Stimulated activated memory B cell treated with anti-CD40 and anti-IgM and Interleukin-4, amounts not matched to agents 10 μg/mL and 1 μg/mL and 100 μg/mL, for 72 hours (primary cell): ENCODE results near the gene PAX7.

Experiments used
- ATAC-seq: fragments of 150-1000 bp; cut with Tn5 transposase; 2 replicates; pipeline ENCODE4 v1.10.0; 2021
- H3K27ac Mint-ChIP-seq: one replicate; pipeline ENCODE4 v1.8.0; 2022; ENCODE audit warnings: mild to moderate bottlenecking, mixed read lengths
- H3K27me3 Mint-ChIP-seq: one replicate; pipeline ENCODE4 v1.8.0; 2022; ENCODE audit warnings: mixed read lengths
- H3K36me3 Mint-ChIP-seq: one replicate; pipeline ENCODE4 v1.8.0; 2022; ENCODE audit warnings: mixed read lengths
- H3K4me1 Mint-ChIP-seq: one replicate; pipeline ENCODE4 v1.8.0; 2022; ENCODE audit warnings: mixed read lengths
- H3K4me3 Mint-ChIP-seq: one replicate; pipeline ENCODE4 v1.8.0; 2022; ENCODE audit warnings: mild to moderate bottlenecking, moderate library complexity, mixed read lengths
- H3K9me3 Mint-ChIP-seq: one replicate; pipeline ENCODE4 v1.8.0; 2022; ENCODE audit warnings: mixed read lengths

The PAX7 gene

GRCh38 chr1:18607289-18607760 is 23.3 kb upstream of the PAX7 start:
- H3K27ac Mint-ChIP-seq: no peak overlapping the region
- no peak overlapping the region for H3K4me3 Mint-ChIP-seq
- H3K36me3 Mint-ChIP-seq: no peaks in the 10 kb centered on the region
- H3K4me1 Mint-ChIP-seq: no peaks in the 10 kb centered on the region
- peaks cover 61% of the 10 kb centered on the region for H3K27me3 Mint-ChIP-seq
- peaks cover 4% of the 10 kb centered on the region for H3K9me3 Mint-ChIP-seq
- no peak for ATAC-seq

GRCh38 chr1:18608534-18608933 is 22.1 kb upstream of the PAX7 start:
- Mint-ChIP-seq H3K9me3 (peaks cover 4% of the 10 kb centered on the region), H3K36me3 (no peaks in the 10 kb centered on the region), H3K27me3 (peaks cover 61% of the 10 kb centered on the region), H3K4me1 (no peaks in the 10 kb centered on the region), H3K4me3 (no peak overlapping the region), H3K27ac (no peak overlapping the region)
- ATAC-seq: no peak

GRCh38 chr1:18611311-18611710 is 19.3 kb upstream of the PAX7 start:
- Mint-ChIP-seq H3K4me3 (no peak overlapping the region), H3K27me3 (peaks cover 37% of the 10 kb centered on the region), H3K4me1 (no peaks in the 10 kb centered on the region), H3K36me3 (no peaks in the 10 kb centered on the region), H3K27ac (no peak overlapping the region), H3K9me3 (peaks cover 4% of the 10 kb centered on the region)
- no peak for ATAC-seq

- Mint-ChIP-seq H3K9me3 (peaks cover 4% of the 10 kb centered on the region), H3K4me3 (no peak overlapping the region), H3K4me1 (no peaks in the 10 kb centered on the region), H3K36me3 (no peaks in the 10 kb centered on the region), H3K27ac (no peak overlapping the region), H3K27me3 (peaks cover 37% of the 10 kb centered on the region)
- ATAC-seq: no peak
Observed at GRCh38 chr1:18612073-18612472, 18.6 kb upstream of the PAX7 start.

GRCh38 chr1:18614069-18614735 is 16.4 kb upstream of the PAX7 start:
- peak; percentile 16 for ATAC-seq
- H3K27me3 Mint-ChIP-seq: peaks cover 30% of the 10 kb centered on the region
- peaks cover 6% of the 10 kb centered on the region for H3K9me3 Mint-ChIP-seq
- no peak overlapping the region for H3K4me3 Mint-ChIP-seq
- H3K4me1 Mint-ChIP-seq: no peaks in the 10 kb centered on the region
- no peak overlapping the region for H3K27ac Mint-ChIP-seq
- H3K36me3 Mint-ChIP-seq: no peaks in the 10 kb centered on the region

GRCh38 chr1:18618546-18619466 is 11.8 kb upstream of the PAX7 start:
- Mint-ChIP-seq H3K36me3 (no peaks in the 10 kb centered on the region), H3K27ac (no peak overlapping the region)

GRCh38 chr1:18619467-18619835 is 11.2 kb upstream of the PAX7 start:
- Mint-ChIP-seq H3K4me3 (no peak overlapping the region), H3K27ac (no peak overlapping the region), H3K36me3 (no peaks in the 10 kb centered on the region), H3K9me3 (peaks cover 6% of the 10 kb centered on the region), H3K27me3 (peaks cover 37% of the 10 kb centered on the region), H3K4me1 (no peaks in the 10 kb centered on the region)
- ATAC-seq: no peak

More at GRCh38 chr1:18618546-18619466, 11.8 kb upstream of the PAX7 start:
- peaks cover 31% of the 10 kb centered on the region for H3K27me3 Mint-ChIP-seq
- ATAC-seq: no peak
- H3K4me3 Mint-ChIP-seq: no peak overlapping the region
- H3K4me1 Mint-ChIP-seq: no peaks in the 10 kb centered on the region
- H3K9me3 Mint-ChIP-seq: peaks cover 6% of the 10 kb centered on the region

- Mint-ChIP-seq H3K36me3 (no peaks in the 10 kb centered on the region), H3K27ac (no peak overlapping the region), H3K9me3 (no peaks in the 10 kb centered on the region), H3K27me3 (peaks cover 99% of the 10 kb centered on the region), H3K4me3 (no peak overlapping the region), H3K4me1 (no peaks in the 10 kb centered on the region)
- ATAC-seq: peak; percentile 15
Observed at GRCh38 chr1:18628511-18628910, 2.1 kb upstream of the PAX7 start.

- Mint-ChIP-seq H3K27me3 (peaks cover 99% of the 10 kb centered on the region), H3K4me1 (no peaks in the 10 kb centered on the region), H3K36me3 (no peaks in the 10 kb centered on the region), H3K27ac (no peak overlapping the region), H3K4me3 (no peak overlapping the region), H3K9me3 (no peaks in the 10 kb centered on the region)
- ATAC-seq: no peak
Observed at GRCh38 chr1:18629659-18630510, 761 bp upstream of the PAX7 start.

GRCh38 chr1:18631496-18632217 is 1.0 kb downstream of the PAX7 start:
- Mint-ChIP-seq H3K4me1 (no peaks in the 10 kb centered on the region), H3K4me3 (no peak overlapping the region), H3K9me3 (peaks cover 3% of the 10 kb centered on the region), H3K36me3 (no peaks in the 10 kb centered on the region), H3K27ac (no peak overlapping the region), H3K27me3 (peaks cover 99% of the 10 kb centered on the region)
- ATAC-seq: no peak

- Mint-ChIP-seq H3K27me3 (peaks cover 99% of the 10 kb centered on the region), H3K4me1 (no peaks in the 10 kb centered on the region), H3K36me3 (no peaks in the 10 kb centered on the region), H3K4me3 (no peak overlapping the region), H3K27ac (no peak overlapping the region), H3K9me3 (peaks cover 3% of the 10 kb centered on the region)
- ATAC-seq: no peak
Observed at GRCh38 chr1:18632218-18632588, 1.6 kb downstream of the PAX7 start.

GRCh38 chr1:18632783-18633421 is 2.3 kb downstream of the PAX7 start:
- peaks cover 99% of the 10 kb centered on the region for H3K27me3 Mint-ChIP-seq
- peaks cover 3% of the 10 kb centered on the region for H3K9me3 Mint-ChIP-seq
- ATAC-seq: no peak
- H3K4me3 Mint-ChIP-seq: no peak overlapping the region
- no peak overlapping the region for H3K27ac Mint-ChIP-seq
- H3K4me1 Mint-ChIP-seq: no peaks in the 10 kb centered on the region
- H3K36me3 Mint-ChIP-seq: no peaks in the 10 kb centered on the region

GRCh38 chr1:18633422-18634155 is 2.9 kb downstream of the PAX7 start:
- H3K9me3 Mint-ChIP-seq: peaks cover 3% of the 10 kb centered on the region
- H3K36me3 Mint-ChIP-seq: no peaks in the 10 kb centered on the region
- no peaks in the 10 kb centered on the region for H3K4me1 Mint-ChIP-seq
- no peak for ATAC-seq
- no peak overlapping the region for H3K4me3 Mint-ChIP-seq
- H3K27ac Mint-ChIP-seq: no peak overlapping the region
- peaks cover 99% of the 10 kb centered on the region for H3K27me3 Mint-ChIP-seq

GRCh38 chr1:18634276-18634675 is 3.6 kb downstream of the PAX7 start:
- Mint-ChIP-seq H3K4me3 (no peak overlapping the region), H3K4me1 (peaks cover 1% of the 10 kb centered on the region), H3K36me3 (no peaks in the 10 kb centered on the region), H3K9me3 (peaks cover 3% of the 10 kb centered on the region), H3K27me3 (peaks cover 99% of the 10 kb centered on the region), H3K27ac (no peak overlapping the region)
- ATAC-seq: no peak
